Astrocyte (in vitro differentiated cells and primary cell): ENCODE measurements around the gene ELMO2. TPM values are rescaled to one million over a fixed set of nuclear protein-coding genes. Genes with fewer than 3 reads are reported as not detected.
A peak's percentile ranks its signal among the peaks of the same experiment; 100 is the strongest.

ENCODE experiments used
- DNase-seq: peaks from one replicate; pipeline ENCODE4 v3.0.0-alpha.2; 2010; ENCODE audit warnings: low read depth
- FAIRE-seq: peaks from 2 replicates; lab custom pipeline; 2011; peaks lifted over from hg19 to GRCh38; lab: Jason Lieb, UNC
- H2AFZ ChIP-seq: 2 replicates; pipeline ENCODE4 v1.6.0; 2012; ENCODE audit warnings: low read depth, low read length, inconsistent platforms
- H3K27ac ChIP-seq: 2 replicates; pipeline ENCODE4 v1.5.1; 2011; ENCODE audit warnings: low read depth, low read length, inconsistent platforms
- H3K27me3 ChIP-seq: 2 replicates; pipeline ENCODE4 v1.6.0; 2011; ENCODE audit warnings: low read length, inconsistent platforms; ENCODE audit not compliant: insufficient read depth
- H3K36me3 ChIP-seq: 2 replicates; pipeline ENCODE4 v1.5.1; 2011; ENCODE audit warnings: low read length, inconsistent platforms; ENCODE audit not compliant: insufficient read depth
- H3K4me1 ChIP-seq: 2 replicates; pipeline ENCODE4 v1.5.1; 2011; ENCODE audit warnings: low read length, inconsistent platforms; ENCODE audit not compliant: insufficient read depth
- H3K4me2 ChIP-seq: 2 replicates; pipeline ENCODE4 v1.6.0; 2012; ENCODE audit warnings: low read length, inconsistent platforms
- H3K4me3 ChIP-seq: 2 replicates; pipeline ENCODE4 v1.5.1; 2011; ENCODE audit warnings: low read depth, mild to moderate bottlenecking, low read length, inconsistent platforms; ENCODE audit not compliant: insufficient read depth
- H3K79me2 ChIP-seq: 2 replicates; pipeline ENCODE4 v1.6.0; 2012; ENCODE audit warnings: mild to moderate bottlenecking, low read length, inconsistent platforms; ENCODE audit not compliant: insufficient read depth
- H3K9ac ChIP-seq: 2 replicates; pipeline ENCODE4 v1.6.0; 2012; ENCODE audit warnings: mild to moderate bottlenecking, low read length, inconsistent platforms
- H3K9me3 ChIP-seq: 2 replicates; pipeline ENCODE4 v1.5.1; 2012; ENCODE audit warnings: low read depth, mild to moderate bottlenecking, low read length, inconsistent platforms; ENCODE audit not compliant: insufficient read depth
- H4K20me1 ChIP-seq: 2 replicates; pipeline ENCODE4 v1.6.0; 2012; ENCODE audit warnings: low read length, inconsistent platforms; ENCODE audit not compliant: insufficient read depth
- H3K27ac Mint-ChIP-seq: one replicate; pipeline ENCODE4 v1.8.0; 2021; ENCODE audit warnings: mild to moderate bottlenecking, mixed read lengths; ENCODE audit not compliant: unreplicated experiment
- H3K27me3 Mint-ChIP-seq: one replicate; pipeline ENCODE4 v1.8.0; 2021; ENCODE audit warnings: low read depth, mixed read lengths; ENCODE audit not compliant: unreplicated experiment
- H3K36me3 Mint-ChIP-seq: one replicate; pipeline ENCODE4 v1.8.0; 2021; ENCODE audit warnings: low read depth, mixed read lengths; ENCODE audit not compliant: unreplicated experiment
- H3K4me1 Mint-ChIP-seq: one replicate; pipeline ENCODE4 v1.8.0; 2021; ENCODE audit warnings: low read depth, mixed read lengths; ENCODE audit not compliant: unreplicated experiment
- H3K4me3 Mint-ChIP-seq: one replicate; pipeline ENCODE4 v1.8.0; 2021; ENCODE audit warnings: mild to moderate bottlenecking, moderate library complexity, mixed read lengths; ENCODE audit not compliant: unreplicated experiment
- H3K9me3 Mint-ChIP-seq: one replicate; pipeline ENCODE4 v1.8.0; 2021; ENCODE audit warnings: mild to moderate bottlenecking, mixed read lengths; ENCODE audit not compliant: unreplicated experiment
- EZH2 ChIP-seq: IDR thresholded peaks from 2 replicates; pipeline ENCODE4 v1.6.1; 2012; ENCODE audit warnings: mild to moderate bottlenecking, low read length, inconsistent platforms; ENCODE audit not compliant: insufficient read depth
- total RNA-seq: library from RNA; stranded (reverse); gene quantifications from 2 replicates; pipeline ENCODE4 v1.2.1, GENCODE V29; 2021
- TF ChIP-seq, protein P1 (sequence below): IDR thresholded peaks from 2 replicates; pipeline ENCODE4 v1.5.1; 2011; ENCODE audit warnings: low read depth, mild to moderate bottlenecking, inconsistent platforms, low read length, moderate library complexity; ENCODE audit not compliant: insufficient read depth

ELMO2 gene
- total RNA-seq, 1 donor from 2014 or later: 53.4 TPM

DNA sequence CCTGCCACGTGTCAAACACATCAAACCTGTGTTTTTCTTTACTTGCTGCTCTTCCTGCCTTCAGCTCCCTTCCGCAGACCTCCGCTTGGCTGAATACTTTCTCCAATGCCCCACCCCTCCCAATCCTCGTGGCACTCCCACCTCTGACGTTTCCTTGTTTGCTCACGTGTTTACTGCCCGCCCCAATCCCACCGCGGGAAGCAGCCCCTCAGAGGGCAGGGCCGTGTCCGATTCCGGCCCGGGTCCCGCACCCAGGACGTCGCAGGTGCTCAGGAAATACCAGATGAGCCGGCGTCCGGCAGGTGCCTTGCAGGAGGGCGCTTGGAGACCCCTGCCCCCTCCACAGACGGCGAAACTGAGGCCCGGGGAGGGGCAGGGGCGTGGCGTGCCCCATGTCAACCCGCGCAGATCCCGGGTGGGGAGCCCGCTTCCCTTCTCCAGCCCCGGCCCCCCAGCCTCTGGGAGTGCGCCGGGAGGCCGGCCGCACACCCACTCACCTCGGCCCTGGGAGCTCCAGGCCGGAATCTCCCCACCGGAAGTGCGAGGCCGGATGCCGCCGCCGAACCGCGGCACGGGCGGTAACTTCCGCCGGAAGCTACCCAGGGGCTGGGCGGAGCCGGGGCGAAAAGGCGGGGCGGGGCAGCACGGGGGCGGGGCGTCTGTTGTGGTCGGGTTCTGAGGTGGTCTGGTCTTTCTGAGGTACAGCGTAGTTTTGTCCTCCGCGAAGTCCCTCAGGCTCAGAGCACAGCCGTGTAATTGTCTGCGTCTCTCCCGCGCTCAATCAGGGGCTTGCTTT lies 42.3 kb downstream of the ELMO2 start:
- Mint-ChIP-seq H3K27ac (peak overlapping the region; percentile 97), H3K4me3 (peak overlapping the region; percentile 90), H3K27me3 (no peaks in the 10 kb centered on the region), H3K9me3 (no peaks in the 10 kb centered on the region), H3K36me3 (peaks cover 12% of the 10 kb centered on the region), H3K4me1 (peaks cover 18% of the 10 kb centered on the region)
- no peak for TF ChIP-seq EZH2
- TF ChIP-seq, protein P1, sequence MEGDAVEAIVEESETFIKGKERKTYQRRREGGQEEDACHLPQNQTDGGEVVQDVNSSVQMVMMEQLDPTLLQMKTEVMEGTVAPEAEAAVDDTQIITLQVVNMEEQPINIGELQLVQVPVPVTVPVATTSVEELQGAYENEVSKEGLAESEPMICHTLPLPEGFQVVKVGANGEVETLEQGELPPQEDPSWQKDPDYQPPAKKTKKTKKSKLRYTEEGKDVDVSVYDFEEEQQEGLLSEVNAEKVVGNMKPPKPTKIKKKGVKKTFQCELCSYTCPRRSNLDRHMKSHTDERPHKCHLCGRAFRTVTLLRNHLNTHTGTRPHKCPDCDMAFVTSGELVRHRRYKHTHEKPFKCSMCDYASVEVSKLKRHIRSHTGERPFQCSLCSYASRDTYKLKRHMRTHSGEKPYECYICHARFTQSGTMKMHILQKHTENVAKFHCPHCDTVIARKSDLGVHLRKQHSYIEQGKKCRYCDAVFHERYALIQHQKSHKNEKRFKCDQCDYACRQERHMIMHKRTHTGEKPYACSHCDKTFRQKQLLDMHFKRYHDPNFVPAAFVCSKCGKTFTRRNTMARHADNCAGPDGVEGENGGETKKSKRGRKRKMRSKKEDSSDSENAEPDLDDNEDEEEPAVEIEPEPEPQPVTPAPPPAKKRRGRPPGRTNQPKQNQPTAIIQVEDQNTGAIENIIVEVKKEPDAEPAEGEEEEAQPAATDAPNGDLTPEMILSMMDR: no peak
- peaks cover 39% of the 10 kb centered on the region for H4K20me1 ChIP-seq
- DNase-seq: peak; percentile 87
- peak overlapping the region; percentile 99 for H3K9ac ChIP-seq
- peak overlapping the region; percentile 99 for H3K4me2 ChIP-seq
- no peaks in the 10 kb centered on the region for H3K9me3 ChIP-seq
- peak overlapping the region; percentile 86 for H3K4me3 ChIP-seq
- H3K27me3 ChIP-seq: no peaks in the 10 kb centered on the region
- H3K79me2 ChIP-seq: peaks cover 38% of the 10 kb centered on the region
- peak overlapping the region; percentile 98 for H3K27ac ChIP-seq
- H3K36me3 ChIP-seq: peaks cover 14% of the 10 kb centered on the region
- peak overlapping the region; percentile 75 for H2AFZ ChIP-seq
- H3K4me1 ChIP-seq: peaks cover 27% of the 10 kb centered on the region
- FAIRE-seq: no peak

DNA sequence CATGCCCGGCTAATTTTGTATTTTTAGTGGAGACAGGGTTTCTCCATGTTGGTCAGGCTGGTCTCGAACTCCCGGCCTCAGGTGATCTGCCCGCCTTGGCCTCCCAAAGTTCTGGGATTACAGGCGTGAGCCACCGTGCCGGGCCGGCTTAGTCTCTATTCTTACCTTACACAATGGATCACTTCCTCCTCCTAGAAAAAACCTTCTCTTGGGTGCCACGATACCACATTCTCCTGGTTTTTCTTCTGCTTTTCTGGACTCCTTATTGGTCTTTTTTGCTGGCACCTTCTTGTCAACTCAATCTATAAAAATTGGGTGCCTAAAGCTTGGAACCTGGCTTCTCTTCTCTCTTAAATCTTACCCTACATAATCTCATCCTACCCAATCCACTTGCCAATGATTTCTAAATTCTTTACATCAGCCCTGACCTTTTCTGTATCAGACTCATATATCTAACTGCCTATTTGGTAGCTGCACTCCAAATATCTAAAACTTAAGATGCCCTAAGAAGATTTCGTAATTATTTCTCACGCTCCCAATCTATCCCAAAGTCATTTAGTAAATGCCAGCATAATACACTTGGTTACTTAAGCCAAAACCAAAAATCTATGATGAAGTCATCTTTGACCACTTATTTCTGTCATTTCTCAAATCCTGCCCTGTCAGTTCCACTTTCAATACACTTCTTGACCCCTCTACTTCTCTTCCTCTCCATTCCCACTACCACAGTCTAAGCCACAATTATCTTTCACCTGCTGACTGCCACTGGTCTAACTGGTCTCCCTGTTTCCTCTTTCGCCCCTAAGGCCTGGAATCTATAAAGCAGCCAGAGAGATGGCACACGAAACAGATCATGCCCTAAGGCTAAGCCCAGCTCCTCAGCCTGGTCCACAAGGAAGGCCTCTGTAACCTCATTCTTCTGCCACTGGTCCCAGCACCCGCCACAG lies 43.2 kb downstream of the ELMO2 start:
- H4K20me1 ChIP-seq: peaks cover 48% of the 10 kb centered on the region
- DNase-seq: no peak
- peak overlapping the region; percentile 97 for H3K27ac Mint-ChIP-seq
- peaks cover 6% of the 10 kb centered on the region for H3K36me3 ChIP-seq
- peak overlapping the region; percentile 75 for H2AFZ ChIP-seq
- peak overlapping the region; percentile 99 for H3K4me2 ChIP-seq
- peaks cover 18% of the 10 kb centered on the region for H3K4me1 Mint-ChIP-seq
- peak overlapping the region; percentile 90 for H3K4me3 Mint-ChIP-seq
- H3K9me3 Mint-ChIP-seq: no peaks in the 10 kb centered on the region
- no peaks in the 10 kb centered on the region for H3K27me3 ChIP-seq
- FAIRE-seq: no peak
- H3K36me3 Mint-ChIP-seq: peaks cover 6% of the 10 kb centered on the region
- TF ChIP-seq, protein P1: no peak
- TF ChIP-seq EZH2: no peak
- peak overlapping the region; percentile 98 for H3K27ac ChIP-seq
- peaks cover 18% of the 10 kb centered on the region for H3K4me1 ChIP-seq
- H3K27me3 Mint-ChIP-seq: no peaks in the 10 kb centered on the region
- H3K79me2 ChIP-seq: peaks cover 38% of the 10 kb centered on the region
- peak overlapping the region; percentile 99 for H3K9ac ChIP-seq
- H3K9me3 ChIP-seq: no peaks in the 10 kb centered on the region
- H3K4me3 ChIP-seq: peak overlapping the region; percentile 86
